ENCODE measurements around the gene ZC3H12C. TPM values are rescaled to one million over a fixed set of nuclear protein-coding genes. Genes with fewer than 3 reads are reported as not detected.

ZC3H12C gene
- total and polyA plus RNA-seq, 2 of the 4 experiments (the other 2 are of a cell fraction) = 4.2 to 15.8 TPM

DNA sequence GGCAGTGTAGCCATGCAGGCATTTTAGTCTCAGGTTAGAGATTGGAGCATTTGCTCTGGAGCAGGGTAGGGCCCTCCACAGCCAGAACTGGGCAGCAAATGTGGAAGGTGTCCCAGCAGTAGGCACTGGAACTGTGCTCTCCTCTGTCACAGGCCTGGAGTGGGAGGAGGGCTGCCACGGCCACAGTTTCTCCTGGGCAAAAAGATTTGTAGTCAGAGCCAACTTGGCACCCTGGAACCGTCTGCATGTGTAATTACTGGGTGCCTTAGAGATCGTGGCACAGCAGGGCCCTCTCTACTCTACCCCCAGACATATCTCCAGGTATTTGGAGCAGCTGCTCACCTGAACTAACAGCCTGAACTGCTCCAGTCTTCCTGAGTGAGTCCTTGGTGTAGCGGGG lies 93.7 kb downstream of the ZC3H12C start:
- intact Hi-C loops (cut with micrococcal nuclease) (no loop called here), dilution Hi-C loops (cut with HindIII; ENCODE audit: low sequenced_read_pairs, unreplicated experiment) (no loop called here), in situ Hi-C loops (cut with MboI; ENCODE audit: low sequenced_read_pairs) (loop anchor here (25.0 kb wide), 1 partner anchor 225 kb away; no protein-coding TSS in a partner anchor)
- ATAC-seq (ENCODE audit: low read depth) (no peak), DNase-seq (no peak)
- H4K20me1 ChIP-seq (ENCODE audit: insufficient read depth, low read length) = no peaks in the 10 kb centered on the region
- H3K9me1 ChIP-seq (ENCODE audit: insufficient read depth, low read length) = peaks cover 4% of the 10 kb centered on the region; the same call in 1 of the 2 replicates
- H3K27me3 ChIP-seq (ENCODE audit: control insufficient read depth, insufficient read depth, low read length) = no peaks in the 10 kb centered on the region
- H3K9me3 ChIP-seq (ENCODE audit: control insufficient read depth, insufficient read depth, low read length) = no peaks in the 10 kb centered on the region
- H2AK9ac ChIP-seq (replicated peaks; ENCODE audit: low read depth, low read length, poor library complexity) = no peak overlapping the region
- no peak overlapping the region for H4K8ac ChIP-seq (ENCODE audit: low read depth in 2 of 2, low read length in 2 of 2)
- no peak overlapping the region for H3K9ac ChIP-seq (ENCODE audit: low read depth, low read length)
- H3K4ac ChIP-seq (ENCODE audit: low read depth, low read length) = no peak overlapping the region
- H3K56ac ChIP-seq (ENCODE audit: extremely low read depth, insufficient read depth, low read length) = no peak overlapping the region
- no peak overlapping the region for H2BK120ac ChIP-seq (ENCODE audit: low read depth, low read length)
- H3K4me1 ChIP-seq (ENCODE audit: control insufficient read depth, insufficient read depth, low read length) = peaks cover 5% of the 10 kb centered on the region
- no CpG with 5 or more reads among the region's 4 CpGs for WGBS, 2 experiments (ENCODE audit: extremely low coverage in 2 of 2, insufficient read length in 1 of 2)
- no TSS peak for BruUV-seq (replicated peaks)
- H3K79me1 ChIP-seq (ENCODE audit: low read depth in 1 of 2, low read length in 2 of 2) = no peaks in the 10 kb centered on the region
- no peak overlapping the region for H3K18ac ChIP-seq (ENCODE audit: low read depth, low read length)
- H3K4me2 ChIP-seq (ENCODE audit: low read depth, low read length) = no peak overlapping the region
- no peak overlapping the region for H2BK5ac ChIP-seq (ENCODE audit: low read depth, low read length, poor library complexity, severe bottlenecking)
- ChIA-PET POLR2A (ENCODE audit: unreplicated experiment) (no interaction called here), CTCF (no interaction called here)
- no peak overlapping the region for H3K4me3 ChIP-seq (ENCODE audit: insufficient read depth, low read depth, low read length)
- no peak overlapping the region for H4K91ac ChIP-seq (ENCODE audit: insufficient read depth, low read depth, low read length)
- H2BK20ac ChIP-seq (ENCODE audit: low read depth, low read length) = no peak overlapping the region
- no peak overlapping the region for H2BK15ac ChIP-seq (ENCODE audit: low read depth, low read length)
- no peak for TF ChIP-seq SMC3 (IDR thresholded peaks at IDR 0.05; ENCODE audit: low read depth, low read length)
- TF ChIP-seq, protein P1, sequence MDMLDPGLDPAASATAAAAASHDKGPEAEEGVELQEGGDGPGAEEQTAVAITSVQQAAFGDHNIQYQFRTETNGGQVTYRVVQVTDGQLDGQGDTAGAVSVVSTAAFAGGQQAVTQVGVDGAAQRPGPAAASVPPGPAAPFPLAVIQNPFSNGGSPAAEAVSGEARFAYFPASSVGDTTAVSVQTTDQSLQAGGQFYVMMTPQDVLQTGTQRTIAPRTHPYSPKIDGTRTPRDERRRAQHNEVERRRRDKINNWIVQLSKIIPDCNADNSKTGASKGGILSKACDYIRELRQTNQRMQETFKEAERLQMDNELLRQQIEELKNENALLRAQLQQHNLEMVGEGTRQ (IDR thresholded peaks at IDR 0.05; ENCODE audit: low read depth, low read length) = no peak
- no peak for TF ChIP-seq MAFK (IDR thresholded peaks at IDR 0.05; ENCODE audit: low read depth, low read length)
- TF ChIP-seq, protein P2, sequence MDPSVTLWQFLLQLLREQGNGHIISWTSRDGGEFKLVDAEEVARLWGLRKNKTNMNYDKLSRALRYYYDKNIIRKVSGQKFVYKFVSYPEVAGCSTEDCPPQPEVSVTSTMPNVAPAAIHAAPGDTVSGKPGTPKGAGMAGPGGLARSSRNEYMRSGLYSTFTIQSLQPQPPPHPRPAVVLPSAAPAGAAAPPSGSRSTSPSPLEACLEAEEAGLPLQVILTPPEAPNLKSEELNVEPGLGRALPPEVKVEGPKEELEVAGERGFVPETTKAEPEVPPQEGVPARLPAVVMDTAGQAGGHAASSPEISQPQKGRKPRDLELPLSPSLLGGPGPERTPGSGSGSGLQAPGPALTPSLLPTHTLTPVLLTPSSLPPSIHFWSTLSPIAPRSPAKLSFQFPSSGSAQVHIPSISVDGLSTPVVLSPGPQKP (IDR thresholded peaks at IDR 0.05; ENCODE audit: borderline replicate concordance, low read depth, low read length) = no peak
- TF ChIP-seq MXI1 (IDR thresholded peaks at IDR 0.05; ENCODE audit: borderline replicate concordance, low read depth, low read length) = no peak
- no peak for TF ChIP-seq CEBPB (IDR thresholded peaks at IDR 0.05; ENCODE audit: low read depth, low read length)
- TF ChIP-seq MAZ (IDR thresholded peaks at IDR 0.05; ENCODE audit: borderline replicate concordance, low read depth, low read length) = no peak
- TF ChIP-seq RCOR1 (IDR thresholded peaks at IDR 0.05; ENCODE audit: insufficient replicate concordance, low read length) = no peak
- TF ChIP-seq, protein P3, sequence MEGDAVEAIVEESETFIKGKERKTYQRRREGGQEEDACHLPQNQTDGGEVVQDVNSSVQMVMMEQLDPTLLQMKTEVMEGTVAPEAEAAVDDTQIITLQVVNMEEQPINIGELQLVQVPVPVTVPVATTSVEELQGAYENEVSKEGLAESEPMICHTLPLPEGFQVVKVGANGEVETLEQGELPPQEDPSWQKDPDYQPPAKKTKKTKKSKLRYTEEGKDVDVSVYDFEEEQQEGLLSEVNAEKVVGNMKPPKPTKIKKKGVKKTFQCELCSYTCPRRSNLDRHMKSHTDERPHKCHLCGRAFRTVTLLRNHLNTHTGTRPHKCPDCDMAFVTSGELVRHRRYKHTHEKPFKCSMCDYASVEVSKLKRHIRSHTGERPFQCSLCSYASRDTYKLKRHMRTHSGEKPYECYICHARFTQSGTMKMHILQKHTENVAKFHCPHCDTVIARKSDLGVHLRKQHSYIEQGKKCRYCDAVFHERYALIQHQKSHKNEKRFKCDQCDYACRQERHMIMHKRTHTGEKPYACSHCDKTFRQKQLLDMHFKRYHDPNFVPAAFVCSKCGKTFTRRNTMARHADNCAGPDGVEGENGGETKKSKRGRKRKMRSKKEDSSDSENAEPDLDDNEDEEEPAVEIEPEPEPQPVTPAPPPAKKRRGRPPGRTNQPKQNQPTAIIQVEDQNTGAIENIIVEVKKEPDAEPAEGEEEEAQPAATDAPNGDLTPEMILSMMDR (conservative IDR thresholded peaks at IDR 0.05; ENCODE audit: low read depth, low read length) = no peak
- TF ChIP-seq NFE2L2 (IDR thresholded peaks at IDR 0.05; ENCODE audit: low read depth, low read length) = no peak
- TF ChIP-seq FOS (IDR thresholded peaks at IDR 0.05; ENCODE audit: low read depth, low read length) = no peak
- no peak for TF ChIP-seq RFX5 (IDR thresholded peaks at IDR 0.05; ENCODE audit: low read depth, low read length)
- no peak for TF ChIP-seq RAD21 (IDR thresholded peaks at IDR 0.05; ENCODE audit: low read length)
- TF ChIP-seq CHD1 (IDR thresholded peaks at IDR 0.05; ENCODE audit: low read depth, low read length) = no peak
- TF ChIP-seq BHLHE40 (IDR thresholded peaks at IDR 0.05; ENCODE audit: low read depth, low read length) = no peak
- TF ChIP-seq POLR2A (IDR thresholded peaks at IDR 0.05; ENCODE audit: low read depth, low read length) = no peak
- H3K23ac ChIP-seq (ENCODE audit: low read depth, low read length) = no peak overlapping the region
- H2AFZ ChIP-seq (replicated peaks; ENCODE audit: low read length, poor library complexity) = no peak overlapping the region
- H4K5ac ChIP-seq (ENCODE audit: low read depth, low read length) = no peak overlapping the region
- no peaks in the 10 kb centered on the region for H3K36me3 ChIP-seq (ENCODE audit: control insufficient read depth, insufficient read depth, low read length)
- H3K27ac ChIP-seq (ENCODE audit: insufficient read depth, low read length) = no peak overlapping the region
- H2AK5ac ChIP-seq (ENCODE audit: low read depth, low read length) = no peak overlapping the region
- H3K14ac ChIP-seq (replicated peaks; ENCODE audit: low read depth, low read length) = no peak overlapping the region

Data from IMR-90 (cell line).